Pancreas (tissue), 10 donors: Measurements from ENCODE around the gene CPLX4. TPM values are rescaled to one million over a fixed set of nuclear protein-coding genes. Genes with fewer than 3 reads are reported as not detected.

ENCODE experiments used
- ATAC-seq, 4 donors: fragments of 200-7000 bp; cut with Tn5 transposase; one replicate each; pipeline versions ENCODE4 v1.8.0 to v1.9.1; 2020; ENCODE audit warnings: mild to moderate bottlenecking in 4 of 4, moderate library complexity in 4 of 4
- DNase-seq, 6 donors: peaks; one replicate each; pipeline ENCODE4 v3.0.0-alpha.2; 2020
- FAIRE-seq: peaks from 2 replicates; lab custom pipeline; 2012; peaks lifted over from hg19 to GRCh38; lab: Jason Lieb, UNC
- H3K27ac ChIP-seq, 4 donors: fragments of 200-600 bp; sonication (generic); 1 replicate in 3 of 4; 2 replicates in 1 of 4; pipeline versions ENCODE4 v1.5.0 to v1.8.0; 2020
- H3K27me3 ChIP-seq, 4 donors: fragments of 200-600 bp; one replicate each; pipeline ENCODE4 v1.8.0; 2021
- H3K36me3 ChIP-seq, 3 donors: fragments of 200-600 bp; sonication (generic) in 1 of 3; one replicate each; pipeline versions ENCODE4 v1.5.0 to v1.8.0; 2020 to 2021
- H3K4me1 ChIP-seq, 3 donors: fragments of 200-600 bp; one replicate each; pipeline ENCODE4 v1.8.0; 2021
- H3K4me3 ChIP-seq, 4 donors: fragments of 200-600 bp; sonication (generic) in 2 of 4; one replicate each; pipeline versions ENCODE4 v1.5.0 to v1.8.0; 2020 to 2021
- H3K9me3 ChIP-seq, 4 donors: fragments of 200-600 bp; one replicate each; pipeline ENCODE4 v1.8.0; 2021
- whole genome bisulfite sequencing, 2 donors: extraction: QIAGEN DNeasy Blood & Tissue Kit; methylation state at CpG; one replicate each; pipeline ENCODE4 v1.1.7; 2013; 5-methylcytosine and 5-hydroxymethylcytosine counted together
- intact Hi-C, 3 donors: fragments of 100-400 bp; cut with DNase I; formaldehyde crosslinking; loops; one replicate each; pipeline versions ENCODE4 v1.11.1 to v1.14.2; 2022
- polyA plus RNA-seq, 2 donors: library from polyadenylated mRNA; stranded (reverse); fragments of 200-250 nt; gene quantifications; one replicate each; pipeline ENCODE4 v1.2.3, GENCODE V29; 2013
- total RNA-seq, 6 donors: library from RNA; stranded (reverse); fragmentation: NEBNext Ultra II Directional in 4 of 6; extraction: Animal tissue kit (Norgen Biotek cat#: 25700) in 4 of 6; gene quantifications; one replicate each; pipeline versions ENCODE4 v1.2.1 to v1.2.4, GENCODE V29; 2021 to 2023
- TF ChIP-seq, protein P1 (sequence below), 4 donors: fragments of 200-600 bp; sonication (generic) in 3 of 4; IDR thresholded peaks; one replicate each; pipeline versions ENCODE4 v1.5.0 to v1.8.0; 2021; ENCODE audit warnings: antibody characterized with exemption in 4 of 4
- donor health status: healthy with polysubstance abuse.
- donor health status: DM: no; HTN: no; CAD: no; lungs with moderate emphysema.
- donor health status: DM: no; HTN: no; CAD: no.
- donor health status: control.
- donor health status: control.
- donor health status: Bipolar disorder and iron deficiency.
- donor health status: DM: yes; HTN: yes; CAD: no.
- donor health status: DM: no; HTN: no; CAD: no.
- donor health status: DM: no; HTN: no; CAD: no.
- donor health status: DM: yes; HTN: yes; CAD: no.

The CPLX4 gene
- total and polyA plus RNA-seq, 8 donors, result 0.09 TPM; not detected in 7

DNA sequence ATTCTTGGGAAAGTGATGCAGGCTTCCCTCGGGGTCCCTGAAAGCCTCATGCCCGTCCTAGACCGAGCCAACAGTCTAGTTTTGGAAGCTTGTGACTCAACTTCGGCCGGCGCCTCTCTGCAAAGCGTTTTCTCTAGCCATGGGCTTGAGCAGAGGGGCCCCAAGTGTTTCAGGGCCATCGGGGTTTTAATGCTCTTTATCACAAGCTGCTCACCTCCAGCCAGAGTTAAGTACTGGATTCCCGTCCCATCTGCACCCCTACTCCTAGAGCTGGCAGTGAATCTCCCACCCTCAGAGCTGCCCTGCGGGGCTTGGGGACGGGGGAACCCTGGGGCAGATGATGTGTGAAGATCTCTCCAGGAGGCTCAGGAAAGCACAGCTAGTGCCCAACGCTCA is 52.5 kb downstream of the CPLX4 start:
- FAIRE-seq, result no peak
- H3K27ac ChIP-seq, result no peak overlapping the region
- TF ChIP-seq, protein P1, sequence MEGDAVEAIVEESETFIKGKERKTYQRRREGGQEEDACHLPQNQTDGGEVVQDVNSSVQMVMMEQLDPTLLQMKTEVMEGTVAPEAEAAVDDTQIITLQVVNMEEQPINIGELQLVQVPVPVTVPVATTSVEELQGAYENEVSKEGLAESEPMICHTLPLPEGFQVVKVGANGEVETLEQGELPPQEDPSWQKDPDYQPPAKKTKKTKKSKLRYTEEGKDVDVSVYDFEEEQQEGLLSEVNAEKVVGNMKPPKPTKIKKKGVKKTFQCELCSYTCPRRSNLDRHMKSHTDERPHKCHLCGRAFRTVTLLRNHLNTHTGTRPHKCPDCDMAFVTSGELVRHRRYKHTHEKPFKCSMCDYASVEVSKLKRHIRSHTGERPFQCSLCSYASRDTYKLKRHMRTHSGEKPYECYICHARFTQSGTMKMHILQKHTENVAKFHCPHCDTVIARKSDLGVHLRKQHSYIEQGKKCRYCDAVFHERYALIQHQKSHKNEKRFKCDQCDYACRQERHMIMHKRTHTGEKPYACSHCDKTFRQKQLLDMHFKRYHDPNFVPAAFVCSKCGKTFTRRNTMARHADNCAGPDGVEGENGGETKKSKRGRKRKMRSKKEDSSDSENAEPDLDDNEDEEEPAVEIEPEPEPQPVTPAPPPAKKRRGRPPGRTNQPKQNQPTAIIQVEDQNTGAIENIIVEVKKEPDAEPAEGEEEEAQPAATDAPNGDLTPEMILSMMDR (IDR thresholded peaks at IDR 0.05), result no peak
- no peak for DNase-seq
- peaks cover 0 to 9% (median 0%) of the 10 kb centered on the region in 3 donors for H3K4me1 ChIP-seq
- peaks cover 0 to 66% (median 8%) of the 10 kb centered on the region in 4 donors for H3K27me3 ChIP-seq
- ATAC-seq, result no peak
- H3K36me3 ChIP-seq, result no peaks in the 10 kb centered on the region
- intact Hi-C loops, result no loop called here
- WGBS, 2 donors, result 6 to 9% methylated on average over 12 of the region's 12 CpGs
- H3K9me3 ChIP-seq, result no peaks in the 10 kb centered on the region
- H3K4me3 ChIP-seq, result no peak overlapping the region

DNA sequence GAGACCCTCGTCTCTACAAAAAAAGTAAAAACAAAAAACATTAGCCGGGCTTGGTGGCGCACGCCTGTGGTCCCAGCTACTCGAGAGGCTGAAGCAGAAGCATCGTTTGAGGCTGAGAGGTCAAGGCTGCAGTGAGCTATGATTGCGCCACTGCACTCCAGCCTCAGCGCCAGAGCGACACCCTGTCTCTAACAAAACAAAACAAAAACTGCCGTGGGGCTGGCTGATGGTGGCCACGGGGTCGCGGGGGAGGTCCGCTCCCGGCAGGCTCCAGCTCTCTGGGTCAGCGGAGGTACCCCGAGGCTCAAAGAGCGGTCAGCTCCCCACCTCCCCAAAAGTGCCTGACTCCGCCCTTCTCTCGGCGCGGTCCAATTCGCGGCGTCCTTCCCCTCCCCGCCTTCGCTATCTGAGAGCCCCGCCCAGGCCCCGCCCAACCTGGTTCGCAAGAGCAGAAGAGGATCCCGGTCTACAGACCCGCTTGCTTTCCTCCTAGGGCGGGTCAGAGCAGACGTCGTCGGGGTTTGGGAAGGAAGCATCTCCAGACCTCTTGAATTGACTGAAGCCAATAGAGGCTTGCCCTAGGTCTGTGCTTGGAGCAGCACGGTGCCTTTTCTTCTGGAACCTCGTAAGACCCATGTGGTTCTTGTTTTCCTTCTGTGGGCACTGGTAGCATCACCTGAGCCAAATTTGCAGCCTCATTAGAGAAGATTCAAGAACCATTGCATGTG is 53.0 kb downstream of the CPLX4 start:
- 3 to 4% methylated on average over 38 of the region's 38 CpGs for WGBS, 2 donors
- intact Hi-C loops, result no loop called here
- H3K4me3 ChIP-seq, result peak overlapping the region in 1 of 4 donors; percentile 34
- TF ChIP-seq, protein P1 (IDR thresholded peaks at IDR 0.05), result no peak
- DNase-seq (peak in 1 of 6 donors; percentile 58), ATAC-seq (peak in 3 of 4 donors; percentile 20 to 30 (median 24)), FAIRE-seq (no peak)
- H3K27ac ChIP-seq, result no peak overlapping the region
- no peaks in the 10 kb centered on the region for H3K36me3 ChIP-seq
- H3K9me3 ChIP-seq, result no peaks in the 10 kb centered on the region
- H3K27me3 ChIP-seq, result peaks cover 0 to 60% (median 7%) of the 10 kb centered on the region in 4 donors
- peaks cover 0 to 9% (median 0%) of the 10 kb centered on the region in 3 donors for H3K4me1 ChIP-seq

DNA sequence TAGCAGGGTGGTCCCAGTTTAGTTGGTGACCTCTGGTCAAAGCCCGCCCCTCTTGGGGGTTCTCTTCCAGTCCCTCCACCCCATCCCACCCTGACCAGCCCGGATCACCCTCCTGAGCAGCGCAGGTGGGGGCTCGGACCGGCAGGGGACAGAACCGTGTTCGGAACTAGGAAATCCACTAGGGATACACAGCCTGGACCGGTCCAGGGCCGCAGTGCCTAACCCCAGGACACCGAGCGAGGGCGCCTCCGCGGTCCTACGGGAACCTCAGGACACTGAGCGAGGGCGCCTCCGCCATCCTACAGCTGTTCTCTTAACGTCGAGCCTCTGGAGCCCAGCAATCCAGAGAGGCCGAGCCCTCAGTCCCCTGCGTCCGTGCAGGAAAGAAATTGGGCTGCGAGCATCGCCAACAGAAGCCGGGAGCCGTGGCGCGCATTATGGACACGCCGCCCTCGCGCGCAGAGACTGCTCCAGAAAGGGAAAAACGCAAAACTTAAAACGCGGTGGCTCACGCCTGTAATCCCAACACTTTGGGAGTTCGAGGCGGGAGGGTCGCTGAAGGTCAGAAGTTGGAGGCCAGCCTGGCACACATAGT is 53.7 kb downstream of the CPLX4 start:
- WGBS, 2 donors, result 5 to 6% methylated on average over 41 of the region's 41 CpGs
- peaks cover 0 to 54% (median 5%) of the 10 kb centered on the region in 4 donors for H3K27me3 ChIP-seq
- no peaks in the 10 kb centered on the region for H3K9me3 ChIP-seq
- H3K36me3 ChIP-seq, result no peaks in the 10 kb centered on the region
- peak overlapping the region in 1 of 4 donors; percentile 34 for H3K4me3 ChIP-seq
- intact Hi-C loops, result no loop called here
- peaks cover 0 to 9% (median 0%) of the 10 kb centered on the region in 3 donors for H3K4me1 ChIP-seq
- no peak for ATAC-seq
- H3K27ac ChIP-seq, result no peak overlapping the region
- DNase-seq, result peak in 1 of 6 donors; percentile 47
- no peak for FAIRE-seq
- TF ChIP-seq, protein P1 (IDR thresholded peaks at IDR 0.05), result no peak

DNA sequence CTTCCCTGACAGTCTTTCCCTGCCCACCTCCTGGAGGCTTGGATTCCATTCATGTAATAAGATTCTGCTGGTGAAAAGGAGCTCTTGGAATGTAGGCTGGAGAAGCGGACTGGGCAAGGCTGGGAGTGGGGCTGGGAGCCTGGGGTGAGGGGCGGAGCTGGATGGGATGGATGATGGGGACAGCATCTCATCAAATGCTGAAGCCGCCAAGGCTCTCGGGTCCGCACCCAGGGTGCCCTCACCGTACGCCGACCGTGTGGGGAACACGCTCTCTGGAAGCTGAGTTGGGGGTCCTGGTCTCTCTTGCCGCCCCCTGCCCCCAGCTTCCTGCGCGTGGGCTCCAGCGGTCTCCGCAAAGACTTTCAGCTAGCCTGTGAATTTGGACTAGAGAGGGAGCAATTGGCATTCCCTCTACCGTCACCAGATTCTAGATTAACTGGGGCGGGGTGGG is 54.3 kb downstream of the CPLX4 start:
- intact Hi-C loops, result no loop called here
- peak in 1 of 6 donors; percentile 33 for DNase-seq
- no peak overlapping the region for H3K4me3 ChIP-seq
- WGBS, 2 donors, result 6 to 8% methylated on average over 17 of the region's 17 CpGs
- H3K9me3 ChIP-seq, result no peaks in the 10 kb centered on the region
- FAIRE-seq, result no peak
- H3K27me3 ChIP-seq, result peaks cover 0 to 48% (median 4%) of the 10 kb centered on the region in 4 donors
- no peaks in the 10 kb centered on the region for H3K36me3 ChIP-seq
- H3K4me1 ChIP-seq, result peaks cover 0 to 9% (median 0%) of the 10 kb centered on the region in 3 donors
- ATAC-seq, result no peak
- TF ChIP-seq, protein P1 (IDR thresholded peaks at IDR 0.05), result no peak
- H3K27ac ChIP-seq, result no peak overlapping the region
